PC-9 (cell line): ENCODE data around the gene NKIRAS1. TPM values are rescaled to one million over a fixed set of nuclear protein-coding genes. Genes with fewer than 3 reads are reported as not detected.
A peak's percentile ranks its signal among the peaks of the same experiment; 100 is the strongest.

ENCODE experiments used
- BruUV-seq: library from RNA; stranded (reverse); fragments of 400-500 nt; replicated peaks from 2 replicates; lab custom pipeline; 2021; lab: Mats Ljungman, UMichigan
- CTCF ChIA-PET: fragments of 300-600 bp; sonication (Branson Sonifier 250); formaldehyde crosslinking; loops from one replicate; lab custom pipeline; 2022; ENCODE audit warnings: antibody characterized with exemption; lab: Charles Lee
- POLR2A ChIA-PET: fragments of 300-600 bp; sonication (Branson Sonifier 250); formaldehyde crosslinking; loops from one replicate; lab custom pipeline; 2022; ENCODE audit warnings: antibody characterized with exemption; ENCODE audit not compliant: unreplicated experiment; lab: Charles Lee
- DNase-seq, 2 experiments: peaks; one replicate each; pipeline versions ENCODE4 v3.0.0 to v3.0.0-alpha.2; 2015 to 2022; ENCODE audit warnings: mixed read lengths in 1 of 2
- H2AFZ ChIP-seq: fragments of 200-600 bp; sonication (generic); 2 replicates; pipeline ENCODE4 v1.8.1; 2017; ENCODE audit warnings: antibody characterized with exemption
- H3F3A ChIP-seq: fragments of 200-600 bp; sonication (generic); 2 replicates; pipeline ENCODE4 v1.8.1; 2017; ENCODE audit warnings: antibody characterized with exemption, mild to moderate bottlenecking, low read depth; ENCODE audit not compliant: insufficient read depth
- H3K27ac ChIP-seq: fragments of 200-600 bp; sonication (generic); 2 replicates; pipeline ENCODE4 v1.6.1; 2016; ENCODE audit warnings: mixed run types
- H3K27me3 ChIP-seq: fragments of 200-600 bp; sonication (generic); 2 replicates; pipeline ENCODE4 v1.6.1; 2016; ENCODE audit warnings: low read depth, mixed run types; ENCODE audit not compliant: insufficient read depth
- H3K36me3 ChIP-seq: fragments of 200-600 bp; sonication (generic); 2 replicates; pipeline ENCODE4 v1.6.1; 2016; ENCODE audit warnings: low read depth, mixed run types
- H3K4me1 ChIP-seq: fragments of 200-600 bp; sonication (generic); replicated peaks from 2 replicates; pipeline ENCODE4 v1.6.1; 2016; ENCODE audit warnings: mixed run types; ENCODE audit not compliant: insufficient read depth
- H3K4me2 ChIP-seq: fragments of 200-600 bp; sonication (generic); 2 replicates; pipeline ENCODE4 v1.6.1; 2017; ENCODE audit warnings: mixed run types
- H3K4me3 ChIP-seq: fragments of 200-600 bp; sonication (generic); 2 replicates; pipeline ENCODE4 v1.6.1; 2016; ENCODE audit warnings: mixed run types
- H3K79me2 ChIP-seq: fragments of 200-600 bp; sonication (generic); 2 replicates; pipeline ENCODE4 v1.6.1; 2017; ENCODE audit warnings: low read depth, mixed run types
- H3K9me2 ChIP-seq: fragments of 200-600 bp; sonication (generic); 2 replicates; pipeline ENCODE4 v1.8.1; 2017; ENCODE audit warnings: mild to moderate bottlenecking; ENCODE audit not compliant: insufficient read depth
- H3K9me3 ChIP-seq: fragments of 200-600 bp; sonication (generic); 2 replicates; pipeline ENCODE4 v1.8.1; 2016; ENCODE audit warnings: low read depth; ENCODE audit not compliant: insufficient read depth
- H4K20me1 ChIP-seq: fragments of 200-600 bp; sonication (generic); 2 replicates; pipeline ENCODE4 v1.8.1; 2017; ENCODE audit not compliant: insufficient read depth
- CTCF ChIP-seq: fragments of 200-600 bp; sonication (generic); conservative IDR thresholded peaks from 2 replicates; pipeline ENCODE4 v1.6.1; 2017; ENCODE audit warnings: mixed run types, antibody characterized with exemption, mild to moderate bottlenecking, moderate library complexity
- EZH2 ChIP-seq: fragments of 200-600 bp; sonication (generic); IDR thresholded peaks from 2 replicates; pipeline ENCODE4 v1.8.0; 2017; ENCODE audit warnings: antibody characterized with exemption, low read depth
- intact Hi-C: fragments of 100-400 bp; cut with micrococcal nuclease; formaldehyde crosslinking; loops from one replicate; pipeline ENCODE4 v1.10.0; 2022; ENCODE audit not compliant: unreplicated experiment
- total RNA-seq: library from RNA; stranded (reverse); gene quantifications from 2 replicates; pipeline ENCODE4 v1.2.3, GENCODE V29; 2021

The NKIRAS1 gene
- total RNA-seq, 1 experiment from 2014 or later: 8.6 TPM

DNA sequence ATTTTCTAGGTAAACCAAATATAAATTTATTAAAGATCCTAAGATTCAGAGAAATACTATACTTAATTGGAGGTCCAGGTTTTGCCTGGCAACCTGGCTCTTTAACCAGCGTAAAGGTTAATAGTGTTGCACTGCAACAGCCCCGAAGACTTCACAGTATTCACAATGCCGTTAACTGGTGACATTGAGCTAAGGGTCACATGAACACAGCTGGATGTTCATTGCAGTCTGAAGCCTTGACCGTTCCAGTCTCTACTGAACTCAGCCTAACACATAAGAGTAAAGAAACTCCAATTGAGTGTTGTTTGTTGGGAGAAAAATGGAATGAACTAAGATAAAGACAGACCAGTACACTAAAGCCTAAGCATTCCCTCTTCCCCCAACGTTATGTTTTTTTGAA lies 26.8 kb downstream of the NKIRAS1 start:
- H3K27ac ChIP-seq: no peak overlapping the region; the same call in 1 of the 2 replicates
- H3K4me3 ChIP-seq: no peak overlapping the region
- peaks cover 40% of the 10 kb centered on the region for H4K20me1 ChIP-seq
- no peak for TF ChIP-seq EZH2
- no peak for TF ChIP-seq CTCF
- H3K27me3 ChIP-seq: no peaks in the 10 kb centered on the region
- POLR2A ChIA-PET: interaction anchor here (0.6 kb wide), 1 partner anchor 46 kb away, joined by 11 read pairs; no protein-coding TSS in a partner anchor
- H2AFZ ChIP-seq: no peak overlapping the region
- no TSS peak for BruUV-seq
- peaks cover 68% of the 10 kb centered on the region for H3K79me2 ChIP-seq
- intact Hi-C loops: loop anchor here (2.0 to 5.0 kb wide), 5 partner anchors 69 to 792 kb away; no protein-coding TSS in a partner anchor
- H3K4me2 ChIP-seq: no peak overlapping the region
- peaks cover 49% of the 10 kb centered on the region for H3K36me3 ChIP-seq
- H3K4me1 ChIP-seq: peaks cover 17% of the 10 kb centered on the region
- H3K9me2 ChIP-seq: no peaks in the 10 kb centered on the region
- CTCF ChIA-PET: interaction anchor here (0.7 kb wide), 1 partner anchor 1306 kb away, joined by 3 read pairs; no protein-coding TSS in a partner anchor
- peaks cover 63% of the 10 kb centered on the region for H3F3A ChIP-seq
- H3K9me3 ChIP-seq: no peaks in the 10 kb centered on the region
- DNase-seq: no peak

DNA sequence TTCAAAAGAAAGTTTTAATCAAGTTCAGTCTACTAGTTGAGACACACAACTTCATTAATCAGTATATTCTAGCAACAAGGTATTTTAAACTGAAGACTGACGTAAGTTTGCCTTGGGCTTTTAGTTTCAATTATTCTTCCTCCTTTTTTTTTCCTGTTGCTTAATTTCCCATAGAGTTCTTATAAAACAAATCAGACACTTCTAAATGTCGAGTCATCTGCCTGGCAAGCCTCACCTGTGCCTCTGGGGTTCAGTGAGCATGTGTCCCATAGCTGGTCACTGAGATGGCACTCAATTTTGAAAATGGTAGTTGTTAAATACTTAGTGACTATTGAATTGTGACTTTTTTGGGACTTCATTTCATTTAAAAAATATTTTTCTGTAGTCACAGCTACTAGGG lies 27.4 kb downstream of the NKIRAS1 start:
- Histone ChIP-seq H3K4me1 (peaks cover 22% of the 10 kb centered on the region), H2AFZ (no peak overlapping the region), H3K27ac (peak overlapping the region; percentile 57), H3K9me3 (no peaks in the 10 kb centered on the region), H3K36me3 (peaks cover 45% of the 10 kb centered on the region), H3K4me2 (no peak overlapping the region), H3K27me3 (no peaks in the 10 kb centered on the region), H3K4me3 (no peak overlapping the region), H3K79me2 (peaks cover 73% of the 10 kb centered on the region), H4K20me1 (peaks cover 46% of the 10 kb centered on the region), H3K9me2 (no peaks in the 10 kb centered on the region), H3F3A (peaks cover 69% of the 10 kb centered on the region)
- no peak for TF ChIP-seq EZH2
- TF ChIP-seq CTCF: no peak
- DNase-seq: peak in 1 of 2 experiments; percentile 48
- no TSS peak for BruUV-seq
- POLR2A ChIA-PET: no interaction called here
- intact Hi-C loops: loop anchor here (2.0 to 5.0 kb wide), 5 partner anchors 69 to 793 kb away; no protein-coding TSS in a partner anchor
- CTCF ChIA-PET: interaction anchor here (0.7 kb wide), 1 partner anchor 1306 kb away, joined by 3 read pairs; no protein-coding TSS in a partner anchor

- DNase-seq: no peak
- peak; percentile 92 for TF ChIP-seq CTCF
- no peak for TF ChIP-seq EZH2
- no TSS peak for BruUV-seq
- ChIA-PET POLR2A (interaction anchor here (0.5 to 0.6 kb wide), 4 partner anchors 11 to 871 kb away, joined by 3 to 5 read pairs (median 4); no protein-coding TSS in a partner anchor), CTCF (interaction anchor here (0.6 to 0.7 kb wide), 3 partner anchors 12 to 85 kb away, joined by 3 to 12 read pairs (median 10); no protein-coding TSS in a partner anchor)
- H3K4me2 ChIP-seq: no peak overlapping the region
- peaks cover 80% of the 10 kb centered on the region for H3K79me2 ChIP-seq
- H4K20me1 ChIP-seq: peaks cover 43% of the 10 kb centered on the region
- no peaks in the 10 kb centered on the region for H3K9me3 ChIP-seq
- peaks cover 28% of the 10 kb centered on the region for H3K4me1 ChIP-seq
- intact Hi-C loops: loop anchor here (2.0 to 5.0 kb wide), 5 partner anchors 70 to 794 kb away; no protein-coding TSS in a partner anchor
- H3K27me3 ChIP-seq: no peaks in the 10 kb centered on the region
- H3K27ac ChIP-seq: peak overlapping the region; percentile 57
- peaks cover 42% of the 10 kb centered on the region for H3K36me3 ChIP-seq
- H3K9me2 ChIP-seq: no peaks in the 10 kb centered on the region
- H3F3A ChIP-seq: peaks cover 75% of the 10 kb centered on the region
- H2AFZ ChIP-seq: no peak overlapping the region
- no peak overlapping the region for H3K4me3 ChIP-seq
These were observed 28.1 kb downstream of the NKIRAS1 start for GRCh38 chr3:23888617-23889228.
